GM23248 (cell line): ENCODE data around the gene TMEM40. TPM values are rescaled to one million over a fixed set of nuclear protein-coding genes. Genes with fewer than 3 reads are reported as not detected.

Source experiments
- DNase-seq: peaks from one replicate; pipeline ENCODE4 v3.0.0-alpha.2; 2015
- H2AFZ ChIP-seq: fragments of 200-600 bp; sonication (generic); 2 replicates; pipeline ENCODE4 v1.6.1; 2016; ENCODE audit warnings: antibody characterized with exemption
- H3F3A ChIP-seq: fragments of 200-600 bp; sonication (generic); 2 replicates; pipeline ENCODE4 v1.6.1; 2016; ENCODE audit warnings: mild to moderate bottlenecking, antibody characterized with exemption, mixed run types; ENCODE audit not compliant: insufficient read depth
- H3K27ac ChIP-seq: fragments of 200-600 bp; sonication (generic); 2 replicates; pipeline ENCODE4 v1.5.1; 2016; ENCODE audit warnings: mild to moderate bottlenecking
- H3K27me3 ChIP-seq: fragments of 200-600 bp; sonication (generic); replicated peaks from 2 replicates; pipeline ENCODE4 v1.6.1; 2016; ENCODE audit warnings: mild to moderate bottlenecking; ENCODE audit not compliant: insufficient read depth
- H3K36me3 ChIP-seq: fragments of 200-600 bp; sonication (generic); 2 replicates; pipeline ENCODE4 v1.6.1; 2016; ENCODE audit warnings: low read depth, mild to moderate bottlenecking
- H3K4me1 ChIP-seq: fragments of 200-600 bp; sonication (generic); 2 replicates; pipeline ENCODE4 v1.6.1; 2016; ENCODE audit warnings: mild to moderate bottlenecking; ENCODE audit not compliant: insufficient read depth
- H3K4me2 ChIP-seq: fragments of 200-600 bp; sonication (generic); one replicate; pipeline ENCODE4 v1.6.1; 2016; ENCODE audit warnings: mild to moderate bottlenecking; ENCODE audit not compliant: unreplicated experiment
- H3K4me3 ChIP-seq: fragments of 200-600 bp; sonication (generic); 2 replicates; pipeline ENCODE4 v1.5.1; 2016; ENCODE audit warnings: mild to moderate bottlenecking
- H3K79me2 ChIP-seq: fragments of 200-600 bp; sonication (generic); 2 replicates; pipeline ENCODE4 v1.6.1; 2016; ENCODE audit warnings: mild to moderate bottlenecking; ENCODE audit not compliant: insufficient read depth
- H3K9ac ChIP-seq: fragments of 200-600 bp; sonication (generic); 2 replicates; pipeline ENCODE4 v1.6.1; 2016; ENCODE audit warnings: mild to moderate bottlenecking
- H3K9me2 ChIP-seq: fragments of 200-600 bp; sonication (generic); 2 replicates; pipeline ENCODE4 v1.6.1; 2016; ENCODE audit warnings: mixed run types, mild to moderate bottlenecking, moderate library complexity; ENCODE audit not compliant: insufficient read depth
- H3K9me3 ChIP-seq: fragments of 200-600 bp; sonication (generic); one replicate; pipeline ENCODE4 v1.6.1; 2017; ENCODE audit warnings: low read depth
- H4K20me1 ChIP-seq: fragments of 200-600 bp; sonication (generic); 2 replicates; pipeline ENCODE4 v1.6.0; 2016; ENCODE audit not compliant: insufficient read depth
- EZH2 ChIP-seq: fragments of 200-600 bp; sonication (generic); IDR thresholded peaks from 2 replicates; pipeline ENCODE4 v1.6.1; 2018; ENCODE audit warnings: antibody characterized with exemption, mild to moderate bottlenecking; ENCODE audit not compliant: insufficient read depth, poor library complexity, severe bottlenecking
- EZH2phosphoT487 ChIP-seq: fragments of 200-600 bp; sonication (generic); IDR thresholded peaks from 2 replicates; pipeline ENCODE4 v1.6.1; 2018; ENCODE audit warnings: antibody characterized with exemption, moderate library complexity, mild to moderate bottlenecking, low read depth; ENCODE audit not compliant: insufficient read depth
- WGBS, 2 experiments: methylation state at CpG; one replicate each; pipeline ENCODE4 v1.1.6; 2015 to 2017; ENCODE audit warnings: low lambda C conversion rate in 2 of 2, low coverage in 1 of 2; ENCODE audit errors: missing lambda C conversion rate in 2 of 2; 5-methylcytosine and 5-hydroxymethylcytosine counted together
- in situ Hi-C: fragments of 300-500 bp; cut with MboI; formaldehyde crosslinking; loops from 2 replicates; pipeline ENCODE4 v1.15.0; 2020
- polyA plus RNA-seq: library from polyadenylated mRNA; unstranded; fragments of >200 nt; fragmentation: Nextera tagmentation; extraction: Ambion mirVana; gene quantifications from 2 replicates; pipeline ENCODE4 v1.2.1, GENCODE V29; 2016
- total RNA-seq: library from RNA; depleted of rRNA; stranded (reverse); fragments of >200 nt; shearing (Covaris generic); gene quantifications from 2 replicates; pipeline ENCODE4 v1.2.3, GENCODE V29; 2014

TMEM40 gene
- total and polyA plus RNA-seq, 2 experiments from 2014 or later, result not detected

DNA sequence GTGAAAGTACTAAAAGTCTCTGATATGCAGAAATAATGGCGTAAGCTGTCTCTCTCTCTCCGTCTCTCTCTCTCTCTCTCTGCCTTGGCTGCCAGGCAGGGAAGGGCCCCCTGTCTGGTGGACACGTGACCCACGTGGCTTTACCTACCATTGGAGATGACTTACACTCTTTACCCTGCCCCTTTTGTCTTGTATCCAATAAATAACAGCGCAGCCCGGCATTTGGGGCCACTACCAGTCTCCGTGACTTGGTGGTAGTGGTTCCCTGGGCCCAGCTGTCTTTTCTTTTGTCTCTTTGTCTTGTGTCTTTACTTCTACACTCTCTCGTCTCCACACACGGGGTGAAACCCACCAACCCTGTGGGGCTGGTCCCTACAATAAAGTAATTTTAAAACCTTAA, 12.2 kb upstream of the TMEM40 start:
- Histone ChIP-seq H3K27ac (no peak overlapping the region), H2AFZ (no peak overlapping the region), H3F3A (no peaks in the 10 kb centered on the region), H3K9ac (no peak overlapping the region), H3K4me1 (no peaks in the 10 kb centered on the region), H3K27me3 (no peaks in the 10 kb centered on the region; the same call in none of the 2 replicates), H3K4me2 (no peak overlapping the region), H4K20me1 (no peaks in the 10 kb centered on the region), H3K4me3 (no peak overlapping the region), H3K36me3 (no peaks in the 10 kb centered on the region), H3K9me2 (no peaks in the 10 kb centered on the region), H3K79me2 (no peaks in the 10 kb centered on the region), H3K9me3 (no peaks in the 10 kb centered on the region)
- in situ Hi-C loops, result no loop called here
- TF ChIP-seq EZH2, result no peak
- no peak for TF ChIP-seq EZH2phosphoT487
- WGBS, 2 experiments, result 76% methylated on average over 9 of the region's 9 CpGs
- no peak for DNase-seq

DNA sequence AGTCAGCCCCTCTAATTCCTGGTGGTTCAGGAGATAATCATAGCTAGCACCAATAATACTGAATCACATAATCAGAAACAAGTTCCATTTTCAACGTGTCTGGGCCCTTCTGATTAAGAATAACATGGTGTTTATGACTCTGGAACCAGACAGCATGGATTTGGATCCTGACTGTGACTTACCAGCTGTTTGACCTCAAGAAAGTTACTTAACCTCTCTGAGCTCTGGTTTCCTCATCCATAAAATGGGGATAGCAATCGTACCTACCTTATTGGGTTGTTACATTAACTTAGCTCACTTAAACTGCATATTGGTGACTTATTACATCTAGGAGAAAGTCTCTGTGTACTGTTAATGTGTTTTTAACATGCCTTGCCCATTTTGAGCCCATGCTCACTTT, 10.7 kb upstream of the TMEM40 start:
- H3K27me3 ChIP-seq, result no peaks in the 10 kb centered on the region; the same call in 1 of the 2 replicates
- H3K36me3 ChIP-seq, result no peaks in the 10 kb centered on the region
- H3K9me3 ChIP-seq, result no peaks in the 10 kb centered on the region
- no peak for TF ChIP-seq EZH2
- TF ChIP-seq EZH2phosphoT487, result no peak
- H3K9ac ChIP-seq, result no peak overlapping the region
- 46% methylated on average over 2 of the region's 2 CpGs for WGBS, 2 experiments
- H3K9me2 ChIP-seq, result no peaks in the 10 kb centered on the region
- no peaks in the 10 kb centered on the region for H3K4me1 ChIP-seq
- no peak overlapping the region for H3K27ac ChIP-seq
- in situ Hi-C loops, result no loop called here
- H3F3A ChIP-seq, result no peaks in the 10 kb centered on the region
- H2AFZ ChIP-seq, result no peak overlapping the region
- no peak for DNase-seq
- H3K4me3 ChIP-seq, result no peak overlapping the region
- no peaks in the 10 kb centered on the region for H4K20me1 ChIP-seq
- H3K4me2 ChIP-seq, result no peak overlapping the region
- H3K79me2 ChIP-seq, result no peaks in the 10 kb centered on the region

DNA sequence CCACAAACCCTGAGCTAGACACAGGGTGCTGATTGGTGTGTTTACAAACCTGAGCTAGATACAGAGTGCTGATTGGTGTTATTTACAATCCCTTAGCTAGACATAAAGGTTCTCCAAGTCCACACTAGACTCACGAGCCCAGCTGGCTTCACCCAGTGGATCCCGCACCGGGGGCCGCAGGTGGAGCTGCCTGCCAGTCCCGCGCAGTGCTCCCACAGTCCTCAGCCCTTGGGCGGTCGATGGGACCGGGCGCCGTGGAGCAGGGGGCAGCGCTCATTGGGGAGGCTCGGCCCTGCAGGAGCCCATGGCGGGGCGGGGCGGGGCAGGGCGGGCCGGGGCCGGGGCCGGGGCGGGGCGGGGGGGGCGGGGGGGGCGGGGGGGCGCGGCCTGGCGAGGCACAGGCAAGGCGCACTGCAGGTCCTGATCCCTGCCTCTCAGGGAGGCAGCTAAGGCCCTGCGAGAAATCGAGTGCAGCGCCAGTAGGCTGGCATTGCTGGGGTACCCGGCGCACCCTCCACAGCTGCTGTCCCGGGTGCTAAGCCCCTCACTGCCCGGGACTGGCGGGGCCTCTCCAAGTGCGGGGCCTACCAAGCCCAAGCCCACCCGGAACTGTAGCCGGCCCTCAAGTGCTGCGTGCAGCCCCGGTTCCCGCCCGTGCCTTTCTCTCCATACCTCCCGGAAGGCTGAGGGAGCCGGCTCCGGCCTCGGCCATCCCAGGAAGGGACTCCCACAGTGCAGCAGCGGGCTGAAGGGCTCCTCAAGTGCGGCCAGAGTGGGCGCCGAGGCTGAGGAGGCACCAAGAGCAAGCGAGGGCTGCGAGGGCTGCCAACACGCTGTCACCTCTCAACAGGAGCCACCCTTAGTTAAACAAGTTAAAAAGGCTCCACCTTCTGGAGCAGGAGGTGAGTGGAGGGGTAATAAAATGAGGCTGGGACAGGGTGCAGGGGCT, 9.8 kb upstream of the TMEM40 start:
- Histone ChIP-seq H3K36me3 (no peaks in the 10 kb centered on the region), H3K79me2 (no peaks in the 10 kb centered on the region), H2AFZ (no peak overlapping the region), H3F3A (no peaks in the 10 kb centered on the region), H3K27ac (no peak overlapping the region), H4K20me1 (no peaks in the 10 kb centered on the region), H3K4me3 (no peak overlapping the region), H3K9me2 (no peaks in the 10 kb centered on the region), H3K9me3 (no peaks in the 10 kb centered on the region), H3K27me3 (no peaks in the 10 kb centered on the region; the same call in 1 of the 2 replicates), H3K9ac (no peak overlapping the region), H3K4me2 (no peak overlapping the region), H3K4me1 (no peaks in the 10 kb centered on the region)
- TF ChIP-seq EZH2 (no peak), EZH2phosphoT487 (no peak)
- no peak for DNase-seq
- WGBS, 2 experiments, result 81 to 84% methylated on average over 25 to 52 of the region's 54 CpGs
- in situ Hi-C loops, result no loop called here

DNA sequence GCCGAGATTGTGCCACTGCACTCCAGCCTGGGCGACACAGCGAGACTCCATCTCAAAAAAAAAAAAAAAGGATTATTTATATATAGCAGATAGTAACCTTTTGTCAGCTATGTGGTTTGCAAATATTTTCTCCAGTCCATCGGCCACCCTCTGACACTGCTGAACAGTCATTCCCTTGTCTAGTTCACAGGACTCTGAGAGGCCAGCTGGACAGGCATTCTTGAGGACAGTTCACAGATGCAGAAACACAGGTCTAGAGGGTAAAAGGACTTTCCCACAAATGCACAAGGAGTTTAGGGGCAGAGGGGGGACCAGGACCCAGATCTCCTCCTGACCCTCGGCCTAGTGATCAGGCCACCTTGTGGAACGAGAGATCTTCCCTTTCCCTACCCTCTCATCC, 7.5 kb upstream of the TMEM40 start:
- Histone ChIP-seq H2AFZ (no peak overlapping the region), H3K36me3 (no peaks in the 10 kb centered on the region), H3K27me3 (no peaks in the 10 kb centered on the region), H4K20me1 (no peaks in the 10 kb centered on the region), H3K27ac (no peak overlapping the region), H3K4me2 (no peak overlapping the region), H3K9me3 (no peaks in the 10 kb centered on the region), H3K4me1 (peaks cover 4% of the 10 kb centered on the region), H3K9me2 (no peaks in the 10 kb centered on the region), H3K79me2 (no peaks in the 10 kb centered on the region), H3K4me3 (no peak overlapping the region), H3F3A (no peaks in the 10 kb centered on the region), H3K9ac (no peak overlapping the region)
- no peak for TF ChIP-seq EZH2
- TF ChIP-seq EZH2phosphoT487, result no peak
- in situ Hi-C loops, result no loop called here
- DNase-seq, result no peak
- 90 to 93% methylated on average over 6 of the region's 6 CpGs for WGBS, 2 experiments
